K562 (cell line): ENCODE results near the gene NFIC.

Experiments used
- CBX1 ChIP-seq: sonication (generic); IDR thresholded peaks from 2 replicates; pipeline ENCODE4 v1.6.1; 2016; ENCODE audit warnings: antibody characterized with exemption, low read depth, mild to moderate bottlenecking
- CC2D1A ChIP-seq: fragments of 450-650 bp; IDR thresholded peaks from 2 replicates; pipeline ENCODE4 v1.6.1; 2017; ENCODE audit warnings: mild to moderate bottlenecking
- ELF2 ChIP-seq: fragments of 250-450 bp; sonication (Bioruptor Pico); IDR thresholded peaks from 2 replicates; pipeline ENCODE4 v1.5.0; 2021; ENCODE audit warnings: mild to moderate bottlenecking
- GATA2 ChIP-seq: sonication (generic); formaldehyde crosslinking; IDR thresholded peaks from 2 replicates; pipeline ENCODE4 v1.4.0; 2020; ENCODE audit warnings: mild to moderate bottlenecking, missing genetic modification reagents
- HNRNPH1 ChIP-seq: fragments of 200-400 bp; formaldehyde crosslinking; optimal IDR thresholded peaks from 2 replicates; pipeline ENCODE3; 2017; ENCODE audit warnings: low read depth, mild to moderate bottlenecking, low read length, moderate library complexity
- SP1 ChIP-seq: sonication (generic); formaldehyde crosslinking; IDR thresholded peaks from 2 replicates; pipeline ENCODE4 v1.8.1; 2022; ENCODE audit warnings: mild to moderate bottlenecking, missing genetic modification reagents
- ZBTB17 ChIP-seq: fragments of 450-650 bp; formaldehyde crosslinking; IDR thresholded peaks from 2 replicates; pipeline ENCODE4 v1.4.0; 2020; ENCODE audit warnings: mild to moderate bottlenecking

DNA sequence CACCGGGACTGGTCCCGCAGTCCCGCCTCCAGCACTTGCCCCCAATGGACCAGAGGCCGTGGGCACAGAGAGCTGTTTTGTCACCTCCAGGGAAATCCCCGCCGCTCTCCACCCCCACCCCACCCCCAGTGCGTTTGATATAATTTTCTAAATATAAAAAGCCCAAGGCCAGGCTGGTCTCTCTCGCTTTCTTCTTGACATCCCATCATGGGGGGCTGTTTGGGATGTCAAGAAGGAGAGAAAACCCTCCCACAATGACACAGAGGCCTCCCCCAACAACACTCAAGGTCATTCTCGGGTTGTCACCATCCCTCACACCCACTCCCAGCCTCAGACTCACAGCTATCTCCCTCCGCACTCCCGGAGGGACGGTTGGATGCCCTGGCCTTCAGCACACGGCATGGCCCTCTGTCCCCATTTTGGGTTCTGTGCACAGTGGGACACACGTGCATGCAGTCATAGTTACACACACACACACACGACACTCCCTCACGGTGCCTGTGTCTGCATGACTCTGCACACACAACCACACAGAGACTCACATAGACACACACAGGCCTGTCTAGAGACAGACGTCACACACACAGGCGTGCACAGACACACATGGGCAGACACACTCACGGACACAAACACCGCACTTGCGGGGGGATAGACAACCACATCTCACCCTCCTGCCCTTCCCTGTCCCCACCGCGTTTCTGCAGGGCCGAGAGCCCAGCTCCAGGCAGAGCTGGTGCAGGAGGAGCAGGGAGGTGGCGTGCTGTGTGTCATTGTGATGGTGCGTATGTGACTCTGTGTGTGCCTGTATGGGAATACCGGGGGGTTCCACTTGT lies 4.8 kb upstream of the NFIC start:
- TF ChIP-seq CC2D1A (no peak), GATA2 (no peak), CBX1 (no peak), ELF2 (no peak), HNRNPH1 (no peak), SP1 (CRISPR knock-in tag) (no peak), ZBTB17 (CRISPR knock-in tag) (no peak)
